ENCODE results near the gene STX10.

- TF ChIP-seq POLR2A (IDR thresholded peaks at IDR 0.05; ENCODE audit: low read depth, low read length) (no peak), POLR2AphosphoS5 (IDR thresholded peaks at IDR 0.05; ENCODE audit: low read depth, low read length) (no peak), TAF1 (IDR thresholded peaks at IDR 0.05; ENCODE audit: borderline replicate concordance, low read depth, low read length) (no peak)
Measured at GRCh38 chr19:13135068-13136062, 14.8 kb downstream of the STX10 start.
